Left ventricle myocardium inferior (tissue), 1 donor: ENCODE data around the gene ZNF787. TPM values are rescaled to one million over a fixed set of nuclear protein-coding genes. Genes with fewer than 3 reads are reported as not detected.

ENCODE experiments used
- DNase-seq: peaks from one replicate; pipeline ENCODE4 v3.0.0-alpha.2; 2020
- H3K27ac ChIP-seq: fragments of 200-600 bp; replicated peaks from 2 replicates; pipeline ENCODE4 v1.8.0; 2021
- H3K27me3 ChIP-seq: fragments of 200-600 bp; 2 replicates; pipeline ENCODE4 v1.8.0; 2021; ENCODE audit warnings: low read depth
- H3K36me3 ChIP-seq: fragments of 200-600 bp; 2 replicates; pipeline ENCODE4 v1.8.0; 2021
- H3K4me1 ChIP-seq: fragments of 200-600 bp; 2 replicates; pipeline ENCODE4 v1.8.0; 2021
- H3K4me3 ChIP-seq: fragments of 200-600 bp; 2 replicates; pipeline ENCODE4 v1.8.0; 2021; ENCODE audit warnings: mild to moderate bottlenecking, moderate library complexity
- H3K9me3 ChIP-seq: fragments of 200-600 bp; replicated peaks from 2 replicates; pipeline ENCODE4 v1.8.0; 2021
- intact Hi-C: fragments of 100-400 bp; cut with micrococcal nuclease; formaldehyde crosslinking; loops from one replicate; pipeline ENCODE4 v1.11.0; 2022
- total RNA-seq: library from RNA; stranded (reverse); fragmentation: NEBNext Ultra II Directional; extraction: Animal tissue kit (Norgen Biotek cat#: 25700); gene quantifications from one replicate; pipeline ENCODE4 v1.2.1, GENCODE V29; 2021
- TF ChIP-seq, protein P1 (sequence below): fragments of 200-600 bp; IDR thresholded peaks from 2 replicates; pipeline ENCODE4 v1.8.0; 2021; ENCODE audit warnings: antibody characterized with exemption, mild to moderate bottlenecking, borderline replicate concordance
- donor health status: DM: no; HTN: yes; CAD: no; lungs with severe emphysema.

Gene ZNF787
- total RNA-seq, 1 donor from 2014 or later, result 31.8 TPM

DNA sequence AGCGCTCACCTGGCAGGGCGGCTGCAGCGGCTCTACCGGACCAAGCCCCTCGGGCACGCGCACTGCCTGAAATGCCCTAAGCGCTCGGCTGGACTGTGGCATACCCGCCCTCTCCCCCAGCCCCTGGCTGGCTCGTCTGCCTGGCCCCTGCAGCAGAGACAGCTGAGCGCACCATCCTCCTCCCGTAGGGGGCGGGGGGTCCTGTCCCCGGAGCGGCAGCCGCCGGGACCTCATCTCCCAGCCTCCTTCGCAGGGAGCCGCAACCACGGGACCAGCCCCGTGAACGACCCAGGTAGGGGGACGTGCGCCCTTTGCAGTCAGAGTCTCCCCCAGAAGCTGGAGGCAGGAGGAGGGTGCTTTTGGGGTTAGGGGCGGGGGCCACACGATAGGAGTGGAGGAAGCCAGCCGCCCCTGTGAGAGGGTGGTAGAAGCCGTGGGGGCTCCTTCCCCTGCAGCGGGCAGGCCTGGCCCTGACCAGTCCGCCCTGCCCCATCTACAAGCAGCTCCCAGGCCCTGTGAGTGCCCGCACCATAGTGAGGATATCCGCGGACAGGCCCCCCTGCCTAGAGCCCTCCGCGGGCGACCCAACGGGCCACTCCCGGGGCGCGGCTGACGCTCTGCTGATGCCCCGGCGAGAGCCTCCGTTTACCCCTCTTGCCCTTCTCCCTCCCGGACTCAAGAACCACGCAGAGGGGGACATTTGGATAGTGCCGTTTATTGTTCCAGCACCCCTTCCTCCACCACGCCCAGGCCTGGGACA is 34.2 kb downstream of the ZNF787 start:
- peak overlapping the region; percentile 26 for H3K4me3 ChIP-seq
- peak overlapping the region; percentile 53 for H3K27ac ChIP-seq
- peaks cover 16% of the 10 kb centered on the region for H3K36me3 ChIP-seq
- TF ChIP-seq, protein P1, sequence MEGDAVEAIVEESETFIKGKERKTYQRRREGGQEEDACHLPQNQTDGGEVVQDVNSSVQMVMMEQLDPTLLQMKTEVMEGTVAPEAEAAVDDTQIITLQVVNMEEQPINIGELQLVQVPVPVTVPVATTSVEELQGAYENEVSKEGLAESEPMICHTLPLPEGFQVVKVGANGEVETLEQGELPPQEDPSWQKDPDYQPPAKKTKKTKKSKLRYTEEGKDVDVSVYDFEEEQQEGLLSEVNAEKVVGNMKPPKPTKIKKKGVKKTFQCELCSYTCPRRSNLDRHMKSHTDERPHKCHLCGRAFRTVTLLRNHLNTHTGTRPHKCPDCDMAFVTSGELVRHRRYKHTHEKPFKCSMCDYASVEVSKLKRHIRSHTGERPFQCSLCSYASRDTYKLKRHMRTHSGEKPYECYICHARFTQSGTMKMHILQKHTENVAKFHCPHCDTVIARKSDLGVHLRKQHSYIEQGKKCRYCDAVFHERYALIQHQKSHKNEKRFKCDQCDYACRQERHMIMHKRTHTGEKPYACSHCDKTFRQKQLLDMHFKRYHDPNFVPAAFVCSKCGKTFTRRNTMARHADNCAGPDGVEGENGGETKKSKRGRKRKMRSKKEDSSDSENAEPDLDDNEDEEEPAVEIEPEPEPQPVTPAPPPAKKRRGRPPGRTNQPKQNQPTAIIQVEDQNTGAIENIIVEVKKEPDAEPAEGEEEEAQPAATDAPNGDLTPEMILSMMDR, result no peak
- H3K4me1 ChIP-seq, result peaks cover 39% of the 10 kb centered on the region
- no peaks in the 10 kb centered on the region for H3K9me3 ChIP-seq
- no peaks in the 10 kb centered on the region for H3K27me3 ChIP-seq
- intact Hi-C loops, result no loop called here
- DNase-seq, result no peak

DNA sequence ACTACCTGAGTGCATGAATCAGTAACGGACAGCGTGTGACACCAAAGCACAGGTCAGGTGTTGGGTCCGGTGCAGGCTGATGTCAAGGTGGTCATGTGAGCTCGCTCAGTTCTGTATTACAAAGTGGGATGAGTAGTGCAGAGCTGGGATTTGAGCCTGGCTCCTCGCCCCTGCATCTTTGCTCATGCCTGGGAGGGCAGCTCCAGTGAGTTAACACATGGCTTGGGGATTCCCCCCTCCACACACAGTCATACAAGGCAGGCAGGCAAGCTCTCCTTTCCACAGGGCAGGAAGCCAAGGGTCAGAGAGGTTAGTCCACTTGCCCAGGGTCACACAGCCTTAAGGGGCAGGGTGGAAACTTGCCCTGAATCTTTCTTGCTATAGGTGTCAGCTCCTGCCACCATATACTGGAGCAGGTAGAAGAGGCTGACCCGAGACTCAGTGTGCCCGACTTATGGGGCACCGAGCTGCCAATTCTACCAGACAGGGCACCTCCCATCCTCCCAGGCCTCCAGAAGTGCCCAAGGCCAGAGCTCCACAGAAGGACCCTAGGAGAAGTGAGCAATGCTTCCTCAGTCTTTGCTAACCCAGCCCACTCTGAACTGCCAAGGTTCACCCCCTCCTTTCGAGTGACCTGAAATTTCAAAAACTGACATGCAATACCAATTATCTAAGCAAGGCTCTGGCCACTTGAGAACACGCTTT is 35.4 kb downstream of the ZNF787 start:
- TF ChIP-seq, protein P1, result no peak
- intact Hi-C loops, result no loop called here
- Histone ChIP-seq H3K9me3 (no peaks in the 10 kb centered on the region), H3K27me3 (no peaks in the 10 kb centered on the region), H3K4me3 (no peak overlapping the region), H3K36me3 (peaks cover 16% of the 10 kb centered on the region), H3K27ac (no peak overlapping the region), H3K4me1 (peaks cover 38% of the 10 kb centered on the region)
- DNase-seq, result no peak

DNA sequence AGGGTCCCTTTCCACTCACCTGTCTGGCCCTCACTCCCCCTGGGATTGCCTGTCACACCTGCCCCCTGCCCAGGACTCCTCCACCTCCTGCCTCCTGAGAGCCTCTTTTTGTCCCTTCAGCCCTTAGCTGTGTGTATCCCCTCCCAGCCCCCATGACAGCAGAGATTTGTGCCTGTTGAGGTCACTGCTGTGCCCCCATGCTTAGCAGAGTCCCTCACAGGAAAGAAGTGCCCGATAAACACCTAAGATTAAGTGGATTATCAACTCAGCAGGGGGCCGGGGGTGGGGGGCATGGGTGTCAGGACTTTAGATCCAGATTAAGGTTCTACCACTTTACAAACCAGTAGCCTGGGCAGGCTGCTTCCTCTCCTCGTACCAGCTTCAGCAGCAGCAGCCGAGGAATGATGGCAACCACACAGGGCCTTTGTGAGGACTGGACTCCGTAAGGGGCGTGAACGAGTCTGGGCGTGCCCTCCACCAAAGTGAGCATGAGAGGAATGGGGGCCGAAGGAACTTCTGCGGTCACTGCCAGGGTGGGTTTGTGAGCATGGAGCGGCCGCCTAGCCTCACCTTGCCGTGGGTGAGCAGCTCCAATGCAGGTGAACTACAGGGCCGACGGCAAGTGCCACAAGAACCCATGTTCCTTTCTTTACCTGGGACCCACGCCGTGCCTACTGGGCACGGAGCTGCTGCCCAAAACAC is 36.1 kb downstream of the ZNF787 start:
- Histone ChIP-seq H3K4me1 (peaks cover 33% of the 10 kb centered on the region), H3K4me3 (no peak overlapping the region), H3K27ac (no peak overlapping the region), H3K9me3 (no peaks in the 10 kb centered on the region), H3K36me3 (peaks cover 12% of the 10 kb centered on the region), H3K27me3 (no peaks in the 10 kb centered on the region)
- intact Hi-C loops, result no loop called here
- no peak for DNase-seq
- TF ChIP-seq, protein P1, result no peak

DNA sequence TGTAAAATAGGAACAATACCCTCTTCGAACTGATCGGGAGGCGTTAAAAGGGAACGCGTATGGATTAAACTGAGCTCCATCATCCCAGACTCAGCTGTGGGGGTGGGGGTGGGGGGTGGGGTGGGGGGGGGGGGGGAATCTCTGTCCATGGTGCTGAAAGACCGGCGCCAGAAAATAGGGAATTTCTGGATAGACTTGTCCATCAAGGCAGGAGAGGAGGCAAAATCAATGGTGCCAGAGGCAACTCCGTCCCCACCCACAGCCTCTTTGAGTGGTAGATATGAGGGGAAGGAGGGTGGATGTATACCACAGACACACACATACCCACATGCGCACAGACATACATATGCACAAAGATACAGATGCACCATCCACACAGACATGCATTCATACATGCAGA is 37.4 kb downstream of the ZNF787 start:
- TF ChIP-seq, protein P1, result no peak
- intact Hi-C loops, result no loop called here
- Histone ChIP-seq H3K27me3 (no peaks in the 10 kb centered on the region), H3K27ac (no peak overlapping the region), H3K36me3 (peaks cover 9% of the 10 kb centered on the region), H3K9me3 (no peaks in the 10 kb centered on the region), H3K4me1 (peaks cover 20% of the 10 kb centered on the region), H3K4me3 (no peak overlapping the region)
- DNase-seq, result no peak

- peak overlapping the region; percentile 61 for H3K27ac ChIP-seq
- TF ChIP-seq, protein P1, result peak; percentile 64
- DNase-seq, result peak; percentile 85
- peak overlapping the region; percentile 68 for H3K4me3 ChIP-seq
- intact Hi-C loops, result no loop called here
- H3K9me3 ChIP-seq, result no peaks in the 10 kb centered on the region
- H3K36me3 ChIP-seq, result no peaks in the 10 kb centered on the region
- peaks cover 13% of the 10 kb centered on the region for H3K4me1 ChIP-seq
- no peaks in the 10 kb centered on the region for H3K27me3 ChIP-seq
Observed at GRCh38 chr19:56080669-56081401, 40.3 kb downstream of the ZNF787 start.
